GM12865 (cell line): ENCODE measurements around the gene NMNAT2.
A peak's percentile ranks its signal among the peaks of the same experiment; 100 is the strongest.
"Not testable (repeated sequence)": the region's sequence is repeated elsewhere in the genome, so short reads cannot be mapped to it uniquely, and the experiment has no call there.

Experiments used
- DNase-seq: peaks from one replicate; pipeline ENCODE4 v3.0.0; 2010; ENCODE audit warnings: low read depth
- H3K4me3 ChIP-seq: 2 replicates; pipeline ENCODE4 v1.5.1; 2011; ENCODE audit warnings: mild to moderate bottlenecking, low read depth, low read length, control low read depth
- TF ChIP-seq, protein P1 (sequence below): IDR thresholded peaks from 2 replicates; pipeline ENCODE4 v1.5.1; 2011; ENCODE audit warnings: low read length, control low read depth, low read depth, inconsistent platforms; ENCODE audit not compliant: insufficient read depth; ENCODE audit errors: missing control alignments

NMNAT2 gene

DNA sequence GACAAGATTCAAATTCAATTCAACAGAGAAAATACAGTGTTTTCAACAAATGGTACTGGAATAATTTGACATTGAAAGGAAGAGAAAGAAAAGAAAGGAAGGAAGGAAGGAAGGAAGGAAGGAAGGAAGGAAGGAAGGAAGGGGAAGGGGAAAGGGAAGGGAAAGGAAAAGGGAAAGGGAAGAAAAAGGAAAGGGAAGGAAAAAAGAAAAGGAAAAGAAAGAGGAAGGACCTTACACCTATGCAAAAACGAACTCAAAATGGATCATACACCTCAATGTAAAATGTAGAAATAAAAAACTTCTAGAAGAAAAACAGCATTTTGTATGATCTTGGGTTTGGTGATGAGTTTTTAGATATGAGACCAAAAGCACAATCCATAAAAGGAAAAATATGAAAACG lies 19.9 kb upstream of the NMNAT2 start:
- no peak for DNase-seq
- no peak overlapping the region for H3K4me3 ChIP-seq
- TF ChIP-seq, protein P1, sequence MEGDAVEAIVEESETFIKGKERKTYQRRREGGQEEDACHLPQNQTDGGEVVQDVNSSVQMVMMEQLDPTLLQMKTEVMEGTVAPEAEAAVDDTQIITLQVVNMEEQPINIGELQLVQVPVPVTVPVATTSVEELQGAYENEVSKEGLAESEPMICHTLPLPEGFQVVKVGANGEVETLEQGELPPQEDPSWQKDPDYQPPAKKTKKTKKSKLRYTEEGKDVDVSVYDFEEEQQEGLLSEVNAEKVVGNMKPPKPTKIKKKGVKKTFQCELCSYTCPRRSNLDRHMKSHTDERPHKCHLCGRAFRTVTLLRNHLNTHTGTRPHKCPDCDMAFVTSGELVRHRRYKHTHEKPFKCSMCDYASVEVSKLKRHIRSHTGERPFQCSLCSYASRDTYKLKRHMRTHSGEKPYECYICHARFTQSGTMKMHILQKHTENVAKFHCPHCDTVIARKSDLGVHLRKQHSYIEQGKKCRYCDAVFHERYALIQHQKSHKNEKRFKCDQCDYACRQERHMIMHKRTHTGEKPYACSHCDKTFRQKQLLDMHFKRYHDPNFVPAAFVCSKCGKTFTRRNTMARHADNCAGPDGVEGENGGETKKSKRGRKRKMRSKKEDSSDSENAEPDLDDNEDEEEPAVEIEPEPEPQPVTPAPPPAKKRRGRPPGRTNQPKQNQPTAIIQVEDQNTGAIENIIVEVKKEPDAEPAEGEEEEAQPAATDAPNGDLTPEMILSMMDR, result no peak

DNA sequence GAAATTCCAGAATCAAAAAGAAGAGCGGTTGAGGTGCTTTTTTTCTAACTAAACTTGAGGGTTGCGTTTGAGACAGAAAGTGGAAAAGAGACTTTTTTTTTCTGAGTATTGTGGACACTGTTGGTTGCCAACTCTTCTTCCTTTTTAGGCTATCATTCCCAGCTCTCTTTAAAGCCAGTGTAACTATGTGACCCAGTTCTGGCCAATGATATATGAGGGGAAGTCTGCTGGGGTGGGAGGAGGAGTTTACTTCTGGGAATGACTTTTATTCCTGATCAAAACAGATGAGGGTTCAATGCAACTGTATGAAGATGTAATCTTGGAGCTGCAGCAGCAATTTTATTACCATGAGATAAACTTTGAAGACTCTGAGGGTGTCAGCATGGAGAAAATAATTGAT lies 17.3 kb upstream of the NMNAT2 start:
- no peak overlapping the region for H3K4me3 ChIP-seq
- TF ChIP-seq, protein P1, result no peak
- DNase-seq, result no peak

DNA sequence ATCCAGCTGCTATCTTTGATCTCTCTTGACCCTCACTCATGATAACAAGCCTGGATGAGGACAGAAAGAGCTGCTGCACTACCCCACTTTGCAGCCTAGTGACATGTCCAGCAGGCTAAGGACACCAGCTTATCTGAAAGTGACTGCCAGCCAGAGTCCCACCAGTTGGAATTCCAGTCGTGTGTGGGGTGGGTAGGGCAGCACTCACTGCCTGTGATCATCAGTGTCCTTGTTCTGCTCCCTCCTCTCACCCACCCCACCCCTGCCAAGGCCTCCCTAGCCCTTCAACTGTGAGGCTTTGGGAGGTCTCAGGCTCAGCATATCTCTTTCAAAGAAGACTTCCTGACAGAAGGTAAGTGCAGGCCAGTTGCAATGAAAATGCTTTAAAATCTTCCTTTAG lies 15.5 kb upstream of the NMNAT2 start:
- no peak for DNase-seq
- no peak overlapping the region for H3K4me3 ChIP-seq
- TF ChIP-seq, protein P1, result no peak

DNA sequence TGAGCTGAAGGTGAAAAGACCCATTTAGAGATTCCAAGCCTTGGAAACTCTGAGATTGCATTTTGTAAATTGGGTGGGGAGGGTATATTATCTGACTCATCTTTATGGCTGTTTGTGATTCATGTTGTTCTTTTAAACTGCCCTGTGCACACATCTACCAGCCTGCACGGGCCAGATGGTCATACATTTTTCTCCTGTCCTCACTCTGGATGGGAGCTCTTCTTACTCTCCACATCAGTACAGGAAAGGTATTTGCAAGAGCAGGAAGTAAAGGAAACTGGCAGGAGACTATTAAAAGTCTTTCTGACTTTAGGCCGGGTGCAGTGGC lies 14.3 kb upstream of the NMNAT2 start:
- TF ChIP-seq, protein P1, result no peak
- DNase-seq, result no peak
- H3K4me3 ChIP-seq, result no peak overlapping the region

DNA sequence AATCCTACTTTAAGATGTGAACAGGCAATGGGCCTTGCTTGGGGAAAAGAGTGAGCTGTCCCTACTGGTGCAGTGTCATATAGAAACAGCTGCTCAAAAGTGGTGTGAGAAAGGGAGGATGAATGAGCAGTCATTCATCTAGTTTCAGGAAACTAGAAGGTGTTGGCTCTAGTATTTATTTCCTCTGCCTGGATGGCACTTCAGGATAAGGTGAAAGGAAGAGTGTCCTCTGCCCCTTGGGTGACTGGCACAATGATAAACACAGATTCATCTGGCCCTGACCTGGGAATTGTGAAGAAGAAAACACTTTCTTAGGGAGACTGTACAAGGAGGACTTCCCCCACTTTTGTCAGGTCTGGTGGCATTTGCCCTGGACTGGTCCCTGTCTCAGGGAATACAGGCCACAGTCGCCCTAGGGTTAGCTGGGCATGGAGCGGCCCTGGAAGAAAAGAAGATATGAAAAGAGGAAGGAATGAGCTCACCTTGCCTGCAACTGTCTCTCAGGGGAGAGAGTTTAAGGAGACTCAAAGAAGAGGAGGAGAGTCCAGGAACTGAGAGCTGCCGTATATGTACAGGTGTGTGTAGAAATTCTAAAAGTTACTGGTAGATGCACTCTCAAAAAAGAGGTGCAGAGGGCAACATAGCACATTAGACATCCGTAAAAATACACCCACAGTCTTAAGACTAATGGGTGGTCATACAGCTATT lies 13.8 kb upstream of the NMNAT2 start:
- no peak overlapping the region for H3K4me3 ChIP-seq
- TF ChIP-seq, protein P1, result no peak
- DNase-seq, result peak; percentile 2

DNA sequence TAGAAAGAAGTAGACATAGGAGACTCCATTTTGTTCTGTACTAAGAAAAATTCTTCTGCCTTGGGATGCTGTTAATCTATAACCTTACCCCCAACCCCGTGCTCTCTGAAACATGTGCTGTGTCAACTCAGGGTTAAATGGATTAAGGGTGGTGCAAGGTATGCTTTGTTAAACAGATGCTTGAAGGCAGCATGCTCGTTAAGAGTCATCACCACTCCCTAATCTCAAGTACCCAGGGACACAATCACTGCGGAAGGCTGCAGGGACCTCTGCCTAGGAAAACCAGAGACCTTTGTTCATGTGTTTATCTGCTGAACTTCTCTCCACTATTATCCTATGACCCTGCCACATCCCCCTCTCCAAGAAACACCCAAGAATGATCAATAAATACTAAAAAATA lies 9.4 kb upstream of the NMNAT2 start:
- not testable (repeated sequence) for H3K4me3 ChIP-seq, DNase-seq

DNA sequence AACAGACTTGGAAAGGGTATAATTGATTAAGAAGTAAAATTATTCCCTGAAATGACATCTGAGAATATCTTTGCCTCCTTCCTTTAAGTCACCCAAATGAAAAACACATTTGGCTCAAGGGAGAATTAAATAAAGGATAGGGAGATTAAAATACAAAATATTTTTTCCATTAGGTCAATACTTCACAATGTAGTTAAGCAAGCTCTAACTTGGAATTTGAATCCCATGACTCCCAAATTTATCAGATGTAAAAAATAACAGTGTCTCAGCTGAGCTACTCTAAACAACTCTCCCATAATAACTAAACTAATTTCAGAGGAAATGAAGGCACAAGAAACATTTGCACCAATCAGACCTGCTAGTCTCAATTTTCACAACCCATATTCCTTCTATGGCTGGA lies 6.5 kb upstream of the NMNAT2 start:
- no peak for DNase-seq
- no peak overlapping the region for H3K4me3 ChIP-seq
- TF ChIP-seq, protein P1, result no peak
